IPS-18c (cell line): ENCODE data around the gene MYO5C.

ENCODE experiments used
- H3K4me3 ChIP-seq: 2 replicates; pipeline ENCODE4 v1.7.0; 2013; ENCODE audit warnings: low read depth, mild to moderate bottlenecking, low read length, moderate library complexity; ENCODE audit not compliant: insufficient read depth
- H3K9me3 ChIP-seq: one replicate; pipeline ENCODE4 v1.6.1; 2013; ENCODE audit warnings: mild to moderate bottlenecking, low read length, moderate library complexity; ENCODE audit not compliant: control insufficient read depth, insufficient read depth

Gene MYO5C

GRCh38 chr15:52234596-52235541, 60.7 kb downstream of the MYO5C start:
- H3K9me3 ChIP-seq = no peaks in the 10 kb centered on the region
- H3K4me3 ChIP-seq = no peak overlapping the region

GRCh38 chr15:52233405-52233804, 62.2 kb downstream of the MYO5C start:
- Histone ChIP-seq H3K4me3 (no peak overlapping the region), H3K9me3 (no peaks in the 10 kb centered on the region)

GRCh38 chr15:52232327-52232726, 63.3 kb downstream of the MYO5C start:
- H3K9me3 ChIP-seq = no peaks in the 10 kb centered on the region
- H3K4me3 ChIP-seq = no peak overlapping the region

- Histone ChIP-seq H3K9me3 (no peaks in the 10 kb centered on the region), H3K4me3 (no peak overlapping the region)
Measured at GRCh38 chr15:52230073-52230472, 65.5 kb downstream of the MYO5C start.

GRCh38 chr15:52228921-52229320, 66.7 kb downstream of the MYO5C start:
- no peak overlapping the region for H3K4me3 ChIP-seq
- no peaks in the 10 kb centered on the region for H3K9me3 ChIP-seq

GRCh38 chr15:52227456-52227855, 68.1 kb downstream of the MYO5C start:
- Histone ChIP-seq H3K9me3 (no peaks in the 10 kb centered on the region), H3K4me3 (no peak overlapping the region)

- H3K9me3 ChIP-seq = no peaks in the 10 kb centered on the region
- no peak overlapping the region for H3K4me3 ChIP-seq
Measured at GRCh38 chr15:52225230-52225629, 70.4 kb downstream of the MYO5C start.

GRCh38 chr15:52224211-52224610, 71.4 kb downstream of the MYO5C start:
- H3K4me3 ChIP-seq = no peak overlapping the region
- H3K9me3 ChIP-seq = no peaks in the 10 kb centered on the region

GRCh38 chr15:52221730-52222129, 73.9 kb downstream of the MYO5C start:
- H3K4me3 ChIP-seq = no peak overlapping the region
- no peaks in the 10 kb centered on the region for H3K9me3 ChIP-seq

- H3K9me3 ChIP-seq = no peaks in the 10 kb centered on the region
- no peak overlapping the region for H3K4me3 ChIP-seq
Measured at GRCh38 chr15:52220937-52221660, 74.5 kb downstream of the MYO5C start.

- no peaks in the 10 kb centered on the region for H3K9me3 ChIP-seq
- no peak overlapping the region for H3K4me3 ChIP-seq
Measured at GRCh38 chr15:52220251-52220650, 75.4 kb downstream of the MYO5C start.

- H3K4me3 ChIP-seq = no peak overlapping the region
- no peaks in the 10 kb centered on the region for H3K9me3 ChIP-seq
Measured at GRCh38 chr15:52218816-52219215, 76.8 kb downstream of the MYO5C start.

GRCh38 chr15:52218371-52218770, 77.2 kb downstream of the MYO5C start:
- Histone ChIP-seq H3K9me3 (no peaks in the 10 kb centered on the region), H3K4me3 (no peak overlapping the region)

- Histone ChIP-seq H3K9me3 (no peaks in the 10 kb centered on the region), H3K4me3 (no peak overlapping the region)
Measured at GRCh38 chr15:52217186-52217585, 78.4 kb downstream of the MYO5C start.

- no peak overlapping the region for H3K4me3 ChIP-seq
- no peaks in the 10 kb centered on the region for H3K9me3 ChIP-seq
Measured at GRCh38 chr15:52214553-52214952, 81.1 kb downstream of the MYO5C start.

- Histone ChIP-seq H3K9me3 (no peaks in the 10 kb centered on the region), H3K4me3 (no peak overlapping the region)
Measured at GRCh38 chr15:52213206-52213605, 82.4 kb downstream of the MYO5C start.

- H3K4me3 ChIP-seq = no peak overlapping the region
- H3K9me3 ChIP-seq = no peaks in the 10 kb centered on the region
Measured at GRCh38 chr15:52208306-52208946, 87.2 kb downstream of the MYO5C start.

GRCh38 chr15:52207191-52207590, 88.4 kb downstream of the MYO5C start:
- Histone ChIP-seq H3K4me3 (no peak overlapping the region), H3K9me3 (no peaks in the 10 kb centered on the region)
